ENCODE results near the gene GRIK4.

DNA sequence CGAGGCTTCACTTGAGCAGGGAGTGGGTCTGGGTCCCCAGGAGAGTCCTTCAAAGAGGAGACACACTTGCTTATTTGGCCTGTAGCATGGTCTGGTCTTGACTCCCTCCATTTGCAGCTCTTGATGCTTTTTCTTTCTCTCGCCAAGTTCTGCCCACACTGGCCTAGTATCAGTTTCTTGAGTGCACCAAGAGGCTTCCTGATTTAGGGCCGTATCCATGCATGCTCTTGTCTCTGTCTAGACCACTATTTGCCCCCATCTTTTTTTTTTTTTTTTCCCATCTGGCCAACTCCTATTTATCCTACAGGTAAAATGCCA, 170.7 kb downstream of the GRIK4 start:
- TF ChIP-seq, protein P1, sequence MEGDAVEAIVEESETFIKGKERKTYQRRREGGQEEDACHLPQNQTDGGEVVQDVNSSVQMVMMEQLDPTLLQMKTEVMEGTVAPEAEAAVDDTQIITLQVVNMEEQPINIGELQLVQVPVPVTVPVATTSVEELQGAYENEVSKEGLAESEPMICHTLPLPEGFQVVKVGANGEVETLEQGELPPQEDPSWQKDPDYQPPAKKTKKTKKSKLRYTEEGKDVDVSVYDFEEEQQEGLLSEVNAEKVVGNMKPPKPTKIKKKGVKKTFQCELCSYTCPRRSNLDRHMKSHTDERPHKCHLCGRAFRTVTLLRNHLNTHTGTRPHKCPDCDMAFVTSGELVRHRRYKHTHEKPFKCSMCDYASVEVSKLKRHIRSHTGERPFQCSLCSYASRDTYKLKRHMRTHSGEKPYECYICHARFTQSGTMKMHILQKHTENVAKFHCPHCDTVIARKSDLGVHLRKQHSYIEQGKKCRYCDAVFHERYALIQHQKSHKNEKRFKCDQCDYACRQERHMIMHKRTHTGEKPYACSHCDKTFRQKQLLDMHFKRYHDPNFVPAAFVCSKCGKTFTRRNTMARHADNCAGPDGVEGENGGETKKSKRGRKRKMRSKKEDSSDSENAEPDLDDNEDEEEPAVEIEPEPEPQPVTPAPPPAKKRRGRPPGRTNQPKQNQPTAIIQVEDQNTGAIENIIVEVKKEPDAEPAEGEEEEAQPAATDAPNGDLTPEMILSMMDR (IDR thresholded peaks at IDR 0.05): no peak
- no peak for TF ChIP-seq POLR2A (IDR thresholded peaks at IDR 0.05)
